SK-N-SH treated with all-trans-retinoic acid at 6 μM for 48 hours (cell line): Measurements from ENCODE around the gene PKIG.

Experiments used
- ATAC-seq: fragments of 200-7000 bp; cut with Tn5 transposase; 3 replicates; pipeline ENCODE4 v1.9.1; 2020; ENCODE audit warnings: mild to moderate bottlenecking, moderate library complexity
- ARNTL ChIP-seq: fragments of 450-650 bp; formaldehyde crosslinking; IDR thresholded peaks from 2 replicates; pipeline ENCODE4 v1.5.0; 2020; ENCODE audit warnings: low read depth, mild to moderate bottlenecking, moderate library complexity, borderline replicate concordance
- BACH2 ChIP-seq: fragments of 250-450 bp; sonication (Bioruptor Pico); IDR thresholded peaks from 2 replicates; pipeline ENCODE4 v1.9.0; 2021; ENCODE audit warnings: mild to moderate bottlenecking, borderline replicate concordance
- CREB5 ChIP-seq: fragments of 250-450 bp; sonication (Bioruptor Pico); IDR thresholded peaks from 2 replicates; pipeline ENCODE4 v1.5.1; 2020; ENCODE audit warnings: low read depth, mild to moderate bottlenecking, moderate library complexity
- CSDC2 ChIP-seq: fragments of 250-450 bp; sonication (Bioruptor Pico); IDR thresholded peaks from 2 replicates; pipeline ENCODE4 v1.5.0; 2020; ENCODE audit warnings: mild to moderate bottlenecking, moderate library complexity
- CSRNP3 ChIP-seq: fragments of 250-450 bp; sonication (Bioruptor Pico); IDR thresholded peaks from 2 replicates; pipeline ENCODE4 v1.5.1; 2021; ENCODE audit warnings: mild to moderate bottlenecking, moderate library complexity
- GLIS3 ChIP-seq: fragments of 250-450 bp; sonication (Bioruptor Pico); IDR thresholded peaks from 2 replicates; pipeline ENCODE4 v1.5.0; 2020; ENCODE audit warnings: mild to moderate bottlenecking, moderate library complexity
- ISL1 ChIP-seq: fragments of 250-450 bp; sonication (Bioruptor Pico); IDR thresholded peaks from 2 replicates; pipeline ENCODE4 v2.1.2; 2022; ENCODE audit warnings: mild to moderate bottlenecking, moderate library complexity
- OSR1 ChIP-seq: fragments of 250-450 bp; sonication (Bioruptor Pico); IDR thresholded peaks from 2 replicates; pipeline ENCODE4 v1.8.0; 2022; ENCODE audit warnings: moderate library complexity, mild to moderate bottlenecking, inconsistent platforms
- PATZ1 ChIP-seq: fragments of 250-450 bp; sonication (Bioruptor Pico); IDR thresholded peaks from 2 replicates; pipeline ENCODE4 v1.8.0; 2020; ENCODE audit warnings: mild to moderate bottlenecking, moderate library complexity, borderline replicate concordance
- POU6F1 ChIP-seq: fragments of 250-450 bp; sonication (Bioruptor Pico); IDR thresholded peaks from 2 replicates; pipeline ENCODE4 v1.8.0; 2021; ENCODE audit warnings: low read depth, mild to moderate bottlenecking, moderate library complexity, borderline replicate concordance
- PPARA ChIP-seq: fragments of 250-450 bp; sonication (Bioruptor Pico); IDR thresholded peaks from 2 replicates; pipeline ENCODE4 v1.5.0; 2020; ENCODE audit warnings: mild to moderate bottlenecking, borderline replicate concordance
- RARB ChIP-seq: fragments of 250-450 bp; sonication (Bioruptor Pico); IDR thresholded peaks from 2 replicates; pipeline ENCODE4 v1.8.0; 2021; ENCODE audit warnings: mild to moderate bottlenecking, moderate library complexity
- SNAI2 ChIP-seq: fragments of 250-450 bp; sonication (Bioruptor Pico); IDR thresholded peaks from 2 replicates; pipeline ENCODE4 v1.5.0; 2020; ENCODE audit warnings: mild to moderate bottlenecking, moderate library complexity
- TCF4 ChIP-seq: fragments of 250-450 bp; sonication (Bioruptor Pico); IDR thresholded peaks from 2 replicates; pipeline ENCODE4 v1.8.0; 2021; ENCODE audit warnings: mild to moderate bottlenecking, moderate library complexity, borderline replicate concordance
- TOX ChIP-seq: fragments of 250-450 bp; sonication (Bioruptor Pico); IDR thresholded peaks from 2 replicates; pipeline ENCODE4 v1.8.0; 2021; ENCODE audit warnings: mild to moderate bottlenecking, moderate library complexity, borderline replicate concordance
- TSHZ2 ChIP-seq: fragments of 250-450 bp; sonication (Bioruptor Pico); IDR thresholded peaks from 2 replicates; pipeline ENCODE4 v1.5.0; 2020; ENCODE audit warnings: mild to moderate bottlenecking, moderate library complexity
- ZC3H10 ChIP-seq: fragments of 250-450 bp; sonication (Bioruptor Pico); IDR thresholded peaks from 2 replicates; pipeline ENCODE4 v1.5.1; 2021; ENCODE audit warnings: mild to moderate bottlenecking, moderate library complexity
- ZFP3 ChIP-seq: fragments of 250-450 bp; sonication (Bioruptor Pico); IDR thresholded peaks from 2 replicates; pipeline ENCODE4 v1.5.0; 2020; ENCODE audit warnings: mild to moderate bottlenecking, moderate library complexity
- ZNF565 ChIP-seq: fragments of 450-650 bp; formaldehyde crosslinking; conservative IDR thresholded peaks from 2 replicates; pipeline ENCODE4 v1.5.0; 2020; ENCODE audit warnings: low read depth, mild to moderate bottlenecking, moderate library complexity
- ZNF70 ChIP-seq: fragments of 450-650 bp; formaldehyde crosslinking; IDR thresholded peaks from 2 replicates; pipeline ENCODE4 v1.5.0; 2020; ENCODE audit warnings: mild to moderate bottlenecking, moderate library complexity
- ZNF8 ChIP-seq: fragments of 450-650 bp; formaldehyde crosslinking; IDR thresholded peaks from 2 replicates; pipeline ENCODE4 v1.5.0; 2020; ENCODE audit warnings: mild to moderate bottlenecking, moderate library complexity

PKIG gene

GRCh38 chr20:44541992-44542391 lies 40.4 kb upstream of the PKIG start:
- TF ChIP-seq PATZ1: no peak
- TF ChIP-seq CREB5 (CRISPR knock-in tag): no peak
- TF ChIP-seq ISL1 (CRISPR knock-in tag): no peak
- TF ChIP-seq ZNF565 (CRISPR knock-in tag): no peak
- no peak for TF ChIP-seq PPARA (CRISPR knock-in tag)
- no peak for TF ChIP-seq ARNTL (CRISPR knock-in tag)
- no peak for TF ChIP-seq OSR1 (CRISPR knock-in tag)
- no peak for TF ChIP-seq SNAI2 (CRISPR knock-in tag)
- TF ChIP-seq ZC3H10 (CRISPR knock-in tag): no peak
- TF ChIP-seq TCF4 (CRISPR knock-in tag): no peak

GRCh38 chr20:44542890-44543289 lies 39.5 kb upstream of the PKIG start:
- TF ChIP-seq OSR1 (CRISPR knock-in tag): no peak
- TF ChIP-seq SNAI2 (CRISPR knock-in tag): no peak
- no peak for TF ChIP-seq TOX (CRISPR knock-in tag)
- TF ChIP-seq ZNF565 (CRISPR knock-in tag): no peak
- TF ChIP-seq PPARA (CRISPR knock-in tag): no peak
- no peak for TF ChIP-seq CSDC2
- no peak for ATAC-seq

More at GRCh38 chr20:44541992-44542391, 40.4 kb upstream of the PKIG start:
- no peak for ATAC-seq

GRCh38 chr20:44543358-44543757 lies 39.0 kb upstream of the PKIG start:
- TF ChIP-seq RARB (CRISPR knock-in tag) (no peak), ZC3H10 (CRISPR knock-in tag) (no peak), ZNF70 (CRISPR knock-in tag) (no peak), CSRNP3 (CRISPR knock-in tag) (no peak), ZFP3 (CRISPR knock-in tag) (no peak), ZNF8 (CRISPR knock-in tag) (no peak), ARNTL (CRISPR knock-in tag) (no peak), CSDC2 (no peak), GLIS3 (CRISPR knock-in tag) (no peak), OSR1 (CRISPR knock-in tag) (no peak), PPARA (CRISPR knock-in tag) (no peak), TSHZ2 (CRISPR knock-in tag) (no peak), TCF4 (CRISPR knock-in tag) (no peak), CREB5 (CRISPR knock-in tag) (no peak), BACH2 (CRISPR knock-in tag) (no peak), POU6F1 (CRISPR knock-in tag) (no peak), PATZ1 (no peak), TOX (CRISPR knock-in tag) (no peak)
- no peak for ATAC-seq
